IMR-90 (cell line): Measurements from ENCODE around the gene BTBD9. TPM values are rescaled to one million over a fixed set of nuclear protein-coding genes. Genes with fewer than 3 reads are reported as not detected.

Experiments used
- ATAC-seq: fragments of 200-7000 bp; cut with Tn5 transposase; 2 replicates; pipeline ENCODE4 v1.9.1; 2020; ENCODE audit warnings: low read depth, mild to moderate bottlenecking, moderate library complexity
- BruUV-seq: library from RNA; stranded (reverse); fragments of 400-500 nt; replicated peaks from 2 replicates; lab custom pipeline; 2021; lab: Mats Ljungman, UMichigan
- CTCF ChIA-PET: fragments of 300-600 bp; formaldehyde crosslinking; extraction: SDS; loops from one replicate; lab custom pipeline; 2021; ENCODE audit warnings: antibody characterized with exemption; lab: Yijun Ruan, JAX
- POLR2A ChIA-PET: fragments of 300-600 bp; sonication (Branson Sonifier 250); formaldehyde crosslinking; loops from one replicate; lab custom pipeline; 2022; ENCODE audit warnings: antibody characterized with exemption; ENCODE audit not compliant: unreplicated experiment; lab: Charles Lee
- DNase-seq: peaks from one replicate; pipeline ENCODE4 v3.0.0; 2013
- H2AFZ ChIP-seq: replicated peaks from 2 replicates; pipeline ENCODE3; 2013; ENCODE audit warnings: low read length, mild to moderate bottlenecking; ENCODE audit not compliant: poor library complexity
- H2AK5ac ChIP-seq: 2 replicates; pipeline ENCODE4 v1.6.1; 2013; ENCODE audit warnings: low read depth, low read length, inconsistent platforms
- H2AK9ac ChIP-seq: replicated peaks from 2 replicates; pipeline ENCODE3; 2013; ENCODE audit warnings: mild to moderate bottlenecking, low read depth, low read length, moderate library complexity; ENCODE audit not compliant: poor library complexity
- H2BK120ac ChIP-seq: 2 replicates; pipeline ENCODE4 v1.6.1; 2013; ENCODE audit warnings: low read depth, low read length, inconsistent platforms
- H2BK15ac ChIP-seq: 3 replicates; pipeline ENCODE4 v1.6.1; 2013; ENCODE audit warnings: low read depth, low read length, inconsistent platforms
- H2BK20ac ChIP-seq: 2 replicates; pipeline ENCODE4 v1.6.1; 2013; ENCODE audit warnings: low read depth, mild to moderate bottlenecking, inconsistent platforms, low read length, moderate library complexity
- H2BK5ac ChIP-seq: 2 replicates; pipeline ENCODE4 v1.6.1; 2013; ENCODE audit warnings: mild to moderate bottlenecking, low read depth, low read length, inconsistent platforms; ENCODE audit not compliant: poor library complexity, severe bottlenecking
- H3K14ac ChIP-seq: replicated peaks from 2 replicates; pipeline ENCODE4 v1.6.1; 2013; ENCODE audit warnings: low read depth, low read length, inconsistent platforms
- H3K18ac ChIP-seq: 2 replicates; pipeline ENCODE4 v1.6.1; 2013; ENCODE audit warnings: low read depth, low read length, control low read depth
- H3K23ac ChIP-seq: 2 replicates; pipeline ENCODE4 v1.6.1; 2013; ENCODE audit warnings: low read depth, low read length, inconsistent platforms
- H3K27ac ChIP-seq: 2 replicates; pipeline ENCODE4 v1.5.1; 2013; ENCODE audit warnings: mild to moderate bottlenecking, control low read depth, low read length; ENCODE audit not compliant: insufficient read depth
- H3K27me3 ChIP-seq: 2 replicates; pipeline ENCODE4 v1.6.1; 2013; ENCODE audit warnings: low read length; ENCODE audit not compliant: control insufficient read depth, insufficient read depth
- H3K36me3 ChIP-seq: 2 replicates; pipeline ENCODE4 v1.6.1; 2013; ENCODE audit warnings: low read length, mixed read lengths; ENCODE audit not compliant: control insufficient read depth, insufficient read depth
- H3K4ac ChIP-seq: 2 replicates; pipeline ENCODE4 v1.6.1; 2013; ENCODE audit warnings: low read depth, low read length, inconsistent platforms
- H3K4me1 ChIP-seq: 2 replicates; pipeline ENCODE4 v1.6.1; 2013; ENCODE audit warnings: low read length, mixed read lengths; ENCODE audit not compliant: control insufficient read depth, insufficient read depth
- H3K4me2 ChIP-seq: 2 replicates; pipeline ENCODE4 v1.6.1; 2013; ENCODE audit warnings: low read depth, mild to moderate bottlenecking, control low read depth, low read length, moderate library complexity
- H3K4me3 ChIP-seq: 2 replicates; pipeline ENCODE4 v1.5.1; 2013; ENCODE audit warnings: low read depth, mild to moderate bottlenecking, control low read depth, low read length, moderate library complexity; ENCODE audit not compliant: insufficient read depth
- H3K56ac ChIP-seq: 2 replicates; pipeline ENCODE4 v1.6.1; 2013; ENCODE audit warnings: low read length, inconsistent platforms; ENCODE audit not compliant: insufficient read depth; ENCODE audit errors: extremely low read depth
- H3K79me1 ChIP-seq, 2 experiments: 2 replicates each; pipeline ENCODE4 v1.6.1; 2013; ENCODE audit warnings: low read length in 2 of 2, inconsistent platforms in 1 of 2, low read depth in 1 of 2
- H3K9ac ChIP-seq: 2 replicates; pipeline ENCODE4 v1.6.1; 2013; ENCODE audit warnings: low read depth, low read length, control low read depth
- H3K9me1 ChIP-seq: 2 replicates; pipeline ENCODE4 v1.6.1; 2013; ENCODE audit warnings: low read length, inconsistent platforms; ENCODE audit not compliant: insufficient read depth
- H3K9me3 ChIP-seq: 2 replicates; pipeline ENCODE4 v1.6.1; 2013; ENCODE audit warnings: low read length; ENCODE audit not compliant: control insufficient read depth, insufficient read depth
- H4K20me1 ChIP-seq: 2 replicates; pipeline ENCODE4 v1.6.1; 2013; ENCODE audit warnings: low read length, inconsistent platforms; ENCODE audit not compliant: insufficient read depth
- H4K5ac ChIP-seq: 2 replicates; pipeline ENCODE4 v1.6.1; 2013; ENCODE audit warnings: mild to moderate bottlenecking, low read depth, low read length, control low read depth
- H4K8ac ChIP-seq, 2 experiments: 2 replicates each; pipeline ENCODE4 v1.6.1; 2013; ENCODE audit warnings: low read depth in 2 of 2, low read length in 2 of 2, control low read depth in 1 of 2, inconsistent platforms in 1 of 2
- H4K91ac ChIP-seq: 2 replicates; pipeline ENCODE4 v1.6.1; 2013; ENCODE audit warnings: low read depth, low read length, inconsistent platforms; ENCODE audit not compliant: insufficient read depth
- BHLHE40 ChIP-seq: fragments of 150-350 bp; IDR thresholded peaks from 2 replicates; pipeline ENCODE4 v1.6.1; 2016; ENCODE audit warnings: mild to moderate bottlenecking, low read depth, low read length
- CEBPB ChIP-seq: IDR thresholded peaks from 2 replicates; pipeline ENCODE4 v1.6.1; 2012; ENCODE audit warnings: low read depth, low read length, improper control_type of control experiment
- CHD1 ChIP-seq: IDR thresholded peaks from 2 replicates; pipeline ENCODE4 v1.6.1; 2012; ENCODE audit warnings: low read depth, low read length, improper control_type of control experiment
- FOS ChIP-seq: fragments of 150-350 bp; IDR thresholded peaks from 2 replicates; pipeline ENCODE4 v1.6.1; 2016; ENCODE audit warnings: low read depth, low read length
- MAFK ChIP-seq: IDR thresholded peaks from 2 replicates; pipeline ENCODE4 v1.6.1; 2012; ENCODE audit warnings: low read depth, low read length, improper control_type of control experiment
- MAZ ChIP-seq: IDR thresholded peaks from 2 replicates; pipeline ENCODE4 v1.6.1; 2012; ENCODE audit warnings: low read depth, mild to moderate bottlenecking, low read length, improper control_type of control experiment, moderate library complexity, borderline replicate concordance
- MXI1 ChIP-seq: IDR thresholded peaks from 2 replicates; pipeline ENCODE4 v1.6.1; 2012; ENCODE audit warnings: low read depth, mild to moderate bottlenecking, low read length, moderate library complexity, borderline replicate concordance
- POLR2A ChIP-seq: IDR thresholded peaks from 2 replicates; pipeline ENCODE4 v1.6.1; 2012; ENCODE audit warnings: mild to moderate bottlenecking, low read depth, low read length
- RAD21 ChIP-seq: IDR thresholded peaks from 2 replicates; pipeline ENCODE4 v1.6.1; 2012; ENCODE audit warnings: low read length, improper control_type of control experiment
- RCOR1 ChIP-seq: IDR thresholded peaks from 2 replicates; pipeline ENCODE4 v1.6.1; 2012; ENCODE audit warnings: mild to moderate bottlenecking, low read length, improper control_type of control experiment; ENCODE audit not compliant: insufficient replicate concordance
- SMC3 ChIP-seq: fragments of 150-350 bp; IDR thresholded peaks from 2 replicates; pipeline ENCODE4 v1.6.1; 2016; ENCODE audit warnings: low read depth, mild to moderate bottlenecking, antibody characterized with exemption, low read length, moderate library complexity
- WGBS, 2 experiments: methylation state at CpG; one replicate each; pipeline versions ENCODE4 v1.1.5 to v1.1.7; 2013; ENCODE audit warnings: missing lambda C conversion rate in 2 of 2; ENCODE audit not compliant: insufficient read length in 1 of 2; ENCODE audit errors: extremely low coverage in 2 of 2; 5-methylcytosine and 5-hydroxymethylcytosine counted together
- dilution Hi-C: fragments of 300-500 bp; cut with HindIII; formaldehyde crosslinking; loops from one replicate; pipeline ENCODE4 v1.14.3; 2018; ENCODE audit warnings: low sequenced_read_pairs; ENCODE audit not compliant: unreplicated experiment
- in situ Hi-C: fragments of 300-500 bp; cut with MboI; formaldehyde crosslinking; loops from 3 replicates; pipeline ENCODE4 v1.14.3; 2019; ENCODE audit warnings: low sequenced_read_pairs, inconsistent platforms, mixed read lengths
- intact Hi-C: fragments of 100-400 bp; cut with micrococcal nuclease; formaldehyde crosslinking; loops from 2 replicates; pipeline ENCODE4 v1.10.0; 2022
- polyA plus RNA-seq, 3 experiments: library from polyadenylated mRNA; depleted of rRNA; stranded (reverse); fragments of >200 nt; gene quantifications; 2 replicates each; pipeline ENCODE4 v1.2.3, GENCODE V29; 2012; ENCODE audit warnings: low replicate concordance in 1 of 3
- total RNA-seq: library from RNA; depleted of rRNA; stranded (reverse); fragments of >200 nt; gene quantifications from 2 replicates; pipeline ENCODE4 v1.2.3, GENCODE V29; 2012
- TF ChIP-seq, protein P1 (sequence below): fragments of 150-350 bp; IDR thresholded peaks from 2 replicates; pipeline ENCODE4 v1.6.1; 2016; ENCODE audit warnings: low read depth, mild to moderate bottlenecking, low read length, moderate library complexity, borderline replicate concordance
- TF ChIP-seq, protein P2 (sequence below): fragments of 150-350 bp; IDR thresholded peaks from 2 replicates; pipeline ENCODE4 v1.6.1; 2017; ENCODE audit warnings: mild to moderate bottlenecking, antibody characterized with exemption, low read length, low read depth

The BTBD9 gene
- total and polyA plus RNA-seq, 2 of the 4 experiments (the other 2 are of a cell fraction) = 4.1 to 22.0 TPM

DNA sequence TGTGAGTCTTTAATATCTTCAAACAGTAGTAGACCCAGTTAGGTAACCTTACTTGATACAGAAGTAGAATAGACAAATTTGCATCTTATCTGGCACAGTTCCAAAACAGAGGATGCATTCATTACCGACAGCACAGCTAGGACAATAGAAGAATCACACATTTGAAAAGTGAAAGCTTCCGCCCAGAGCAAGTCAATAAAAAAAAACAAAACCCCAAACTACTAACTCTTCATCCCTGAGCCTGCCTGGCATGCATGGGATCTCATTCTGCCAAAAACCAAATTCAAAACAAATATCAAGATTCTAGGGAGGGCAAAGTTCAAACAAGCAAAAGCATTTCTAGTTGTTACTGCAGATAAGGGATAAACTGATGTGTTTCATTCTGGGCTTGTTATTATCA is 235.4 kb downstream of the BTBD9 start:
- Histone ChIP-seq H3K4me3 (no peak overlapping the region), H2BK15ac (no peak overlapping the region), H3K4me2 (no peak overlapping the region), H3K9ac (no peak overlapping the region), H3K4ac (no peak overlapping the region), H2AK5ac (no peak overlapping the region), H3K4me1 (no peaks in the 10 kb centered on the region), H2AFZ (no peak overlapping the region), H4K20me1 (no peaks in the 10 kb centered on the region), H3K9me1 (no peaks in the 10 kb centered on the region), H3K36me3 (no peaks in the 10 kb centered on the region), H4K91ac (no peak overlapping the region), H3K23ac (no peak overlapping the region), H3K27ac (no peak overlapping the region), H3K27me3 (no peaks in the 10 kb centered on the region), H3K79me1 (peaks cover 0 to 6% of the 10 kb centered on the region in 2 experiments; a peak in 1 of 4 replicates), H2BK5ac (no peak overlapping the region), H4K5ac (no peak overlapping the region), H3K9me3 (no peaks in the 10 kb centered on the region), H2AK9ac (no peak overlapping the region), H4K8ac (no peak overlapping the region), H3K14ac (no peak overlapping the region), H3K56ac (no peak overlapping the region), H2BK120ac (no peak overlapping the region), H3K18ac (no peak overlapping the region), H2BK20ac (no peak overlapping the region)
- ChIA-PET POLR2A (no interaction called here), CTCF (no interaction called here)
- ATAC-seq (no peak; the same call in 1 of the 2 replicates), DNase-seq (no peak)
- no CpG with 5 or more reads among the region's 2 CpGs for WGBS, 2 experiments
- TF ChIP-seq RCOR1 = no peak
- TF ChIP-seq CEBPB = no peak
- TF ChIP-seq, protein P1, sequence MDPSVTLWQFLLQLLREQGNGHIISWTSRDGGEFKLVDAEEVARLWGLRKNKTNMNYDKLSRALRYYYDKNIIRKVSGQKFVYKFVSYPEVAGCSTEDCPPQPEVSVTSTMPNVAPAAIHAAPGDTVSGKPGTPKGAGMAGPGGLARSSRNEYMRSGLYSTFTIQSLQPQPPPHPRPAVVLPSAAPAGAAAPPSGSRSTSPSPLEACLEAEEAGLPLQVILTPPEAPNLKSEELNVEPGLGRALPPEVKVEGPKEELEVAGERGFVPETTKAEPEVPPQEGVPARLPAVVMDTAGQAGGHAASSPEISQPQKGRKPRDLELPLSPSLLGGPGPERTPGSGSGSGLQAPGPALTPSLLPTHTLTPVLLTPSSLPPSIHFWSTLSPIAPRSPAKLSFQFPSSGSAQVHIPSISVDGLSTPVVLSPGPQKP = no peak
- TF ChIP-seq RAD21 = no peak
- TF ChIP-seq FOS = no peak
- no peak for TF ChIP-seq MAFK
- no peak for TF ChIP-seq MXI1
- no peak for TF ChIP-seq POLR2A
- no peak for TF ChIP-seq BHLHE40
- no peak for TF ChIP-seq MAZ
- TF ChIP-seq CHD1 = no peak
- TF ChIP-seq SMC3 = no peak
- TF ChIP-seq, protein P2, sequence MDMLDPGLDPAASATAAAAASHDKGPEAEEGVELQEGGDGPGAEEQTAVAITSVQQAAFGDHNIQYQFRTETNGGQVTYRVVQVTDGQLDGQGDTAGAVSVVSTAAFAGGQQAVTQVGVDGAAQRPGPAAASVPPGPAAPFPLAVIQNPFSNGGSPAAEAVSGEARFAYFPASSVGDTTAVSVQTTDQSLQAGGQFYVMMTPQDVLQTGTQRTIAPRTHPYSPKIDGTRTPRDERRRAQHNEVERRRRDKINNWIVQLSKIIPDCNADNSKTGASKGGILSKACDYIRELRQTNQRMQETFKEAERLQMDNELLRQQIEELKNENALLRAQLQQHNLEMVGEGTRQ = no peak
- intact Hi-C loops (no loop called here), dilution Hi-C loops (no loop called here), in situ Hi-C loops (no loop called here)
- BruUV-seq = no TSS peak
